ENCODE measurements around the gene ZNHIT2.

Gene ZNHIT2

GRCh38 chr11:65067446-65067845 is 50.1 kb downstream of the ZNHIT2 start:
- DNase-seq, result no peak

GRCh38 chr11:65066805-65067291 is 50.7 kb downstream of the ZNHIT2 start:
- no peak for DNase-seq
